ENCODE measurements around the gene ODF2. TPM values are rescaled to one million over a fixed set of nuclear protein-coding genes. Genes with fewer than 3 reads are reported as not detected.

Gene ODF2
- total and polyA plus RNA-seq, 10 of the 15 experiments (the other 5 are each of a cell fraction or from before 2014, with no cell fraction given) = 8.7 to 65.1 (median 38.5) TPM

DNA sequence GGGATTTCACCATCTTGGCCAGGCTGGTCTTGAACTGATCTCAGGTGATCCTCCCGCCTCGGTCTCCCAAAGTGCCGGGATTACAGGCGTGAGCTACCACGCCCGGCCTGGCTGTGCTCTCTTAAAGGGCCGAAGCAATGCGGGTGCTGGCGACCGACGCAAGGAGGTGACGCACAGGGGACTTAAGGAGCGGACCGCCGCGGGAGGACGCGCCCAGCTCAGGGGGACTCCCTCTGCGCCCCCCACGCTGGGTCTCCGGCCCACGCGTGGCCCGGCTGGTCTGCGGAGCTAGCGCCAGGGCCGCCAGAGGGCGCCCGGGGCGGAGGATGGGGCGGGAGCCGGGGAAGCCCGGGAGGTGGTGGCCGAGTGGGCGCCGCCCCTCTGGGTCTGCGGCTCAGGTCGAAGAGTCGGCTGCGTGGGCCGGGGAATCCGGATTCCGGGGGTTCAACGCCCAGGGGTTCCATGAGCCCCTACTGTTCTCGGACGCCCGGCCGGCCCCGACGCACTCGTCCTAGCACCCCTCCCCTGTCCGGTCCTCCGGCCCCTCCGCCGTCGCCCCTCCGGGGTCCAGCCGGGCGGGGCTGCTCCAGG, 35.7 kb upstream of the ODF2 start (continued):
- TF ChIP-seq NKRF (conservative IDR thresholded peaks at IDR 0.05) (peak; percentile 37), CREM (IDR thresholded peaks at IDR 0.05; ENCODE audit: low read depth) (peak; percentile 34; the same call in 1 of the 2 replicates), RAD51 (IDR thresholded peaks at IDR 0.05) (no peak), SMC3 (IDR thresholded peaks at IDR 0.05; ENCODE audit: borderline replicate concordance, low read length) (no peak), NR2C1 (IDR thresholded peaks at IDR 0.05) (no peak), NFYB (IDR thresholded peaks at IDR 0.05; ENCODE audit: insufficient read depth, low read depth, low read length) (no peak), BACH1 (IDR thresholded peaks at IDR 0.05; ENCODE audit: borderline replicate concordance) (peak; percentile 98), EED (IDR thresholded peaks at IDR 0.05; ENCODE audit: low read depth) (peak; percentile 31; the same call in 1 of the 2 replicates), PAX5 (IDR thresholded peaks at IDR 0.05; ENCODE audit: borderline replicate concordance, low read depth, low read length) (peak; percentile 27; the same call in 1 of the 2 replicates), ASH2L (IDR thresholded peaks at IDR 0.05; ENCODE audit: borderline replicate concordance, low read depth) (no peak), RB1 (IDR thresholded peaks at IDR 0.05; ENCODE audit: borderline replicate concordance) (0 out of 2 replicates have a peak, but pooled peaks have one; percentile 60), JUND (IDR thresholded peaks at IDR 0.05; ENCODE audit: low read depth, low read length) (no peak), E2F4 (IDR thresholded peaks at IDR 0.05; ENCODE audit: low read depth, low read length) (peak; percentile 14; the same call in 1 of the 2 replicates)
